ENCODE results near the gene NPRL2. TPM values are rescaled to one million over a fixed set of nuclear protein-coding genes. Genes with fewer than 3 reads are reported as not detected.

The NPRL2 gene
- total and polyA plus RNA-seq, 2 of the 13 experiments (the other 11 are each of a cell fraction or from before 2014, with no cell fraction given): 30.6 to 51.4 TPM

- peak; percentile 98; the same call in 1 of the 2 replicates for TF ChIP-seq ZNF275 (CRISPR knock-in tag; IDR thresholded peaks at IDR 0.05; ENCODE audit: borderline replicate concordance)
- no peak for TF ChIP-seq ZNF44 (CRISPR knock-in tag; IDR thresholded peaks at IDR 0.05)
- peak; percentile 95; the same call in 1 of the 2 replicates for TF ChIP-seq ZNF713 (CRISPR knock-in tag; IDR thresholded peaks at IDR 0.05)
- no peak for TF ChIP-seq RFXANK (CRISPR knock-in tag; IDR thresholded peaks at IDR 0.05)
- TF ChIP-seq TARDBP (CRISPR knock-in tag; IDR thresholded peaks at IDR 0.05): peak; percentile 87
- TF ChIP-seq ZFP62 (CRISPR knock-in tag; IDR thresholded peaks at IDR 0.05): no peak
- no peak for TF ChIP-seq CERS6 (CRISPR knock-in tag; IDR thresholded peaks at IDR 0.05)
- no peak for TF ChIP-seq ZNF460 (CRISPR knock-in tag; IDR thresholded peaks at IDR 0.05; ENCODE audit: borderline replicate concordance)
- 0 out of 2 replicates have a peak, but pooled peaks have one; percentile 59 for TF ChIP-seq SNAPC4 (CRISPR knock-in tag; IDR thresholded peaks at IDR 0.05)
- no peak for TF ChIP-seq PBX3 (CRISPR knock-in tag; IDR thresholded peaks at IDR 0.05; ENCODE audit: borderline replicate concordance)
- TF ChIP-seq TAF15 (IDR thresholded peaks at IDR 0.05; ENCODE audit: low read depth, low read length, poor library complexity, severe bottlenecking): no peak
- no peak for TF ChIP-seq EED (CRISPR knock-in tag; IDR thresholded peaks at IDR 0.05)
- peak; percentile 58; the same call in 1 of the 2 replicates for TF ChIP-seq NFAT5 (CRISPR knock-in tag; IDR thresholded peaks at IDR 0.05)
- TF ChIP-seq POLR2AphosphoS5 (IDR thresholded peaks at IDR 0.05; ENCODE audit: low read depth, low read length): peak; percentile 73
Observed at GRCh38 chr3:50337175-50337861, 13.3 kb downstream of the NPRL2 start (continued).

All from HepG2 (cell line).